ENCODE data around the gene ZNF397. TPM values are rescaled to one million over a fixed set of nuclear protein-coding genes. Genes with fewer than 3 reads are reported as not detected.
A peak's percentile ranks its signal among the peaks of the same experiment; 100 is the strongest.

Gene ZNF397
- total RNA-seq, 2 experiments from 2014 or later: 14.4 to 16.1 TPM

DNA sequence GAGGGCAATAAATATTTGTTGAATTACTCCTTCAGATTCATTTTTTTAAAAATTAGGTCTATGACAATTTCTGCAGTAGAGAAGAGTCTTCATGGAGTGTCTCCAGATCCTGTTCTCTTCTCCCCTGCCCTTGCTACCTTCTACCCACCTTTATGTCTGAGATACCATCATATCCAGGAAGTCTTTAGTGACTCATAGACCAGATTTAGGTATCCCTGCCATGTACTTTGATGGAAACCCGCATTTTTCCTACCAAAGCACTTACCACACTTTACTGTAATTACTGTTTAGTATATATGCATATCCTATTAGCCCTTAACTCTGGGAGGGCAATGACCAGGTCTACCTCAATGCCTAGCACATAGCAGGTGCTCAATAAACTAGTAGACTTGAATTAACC lies 11.6 kb downstream of the ZNF397 start:
- no peaks in the 10 kb centered on the region for H3K4me1 Mint-ChIP-seq
- no peaks in the 10 kb centered on the region for H3K27me3 Mint-ChIP-seq
- no peak for DNase-seq
- H3K4me3 Mint-ChIP-seq: no peak overlapping the region
- H3K9me3 Mint-ChIP-seq: peaks cover 53% of the 10 kb centered on the region
- H3K36me3 Mint-ChIP-seq (ENCODE audit: low read depth): peaks cover 61% of the 10 kb centered on the region
- H3K27ac Mint-ChIP-seq: no peak overlapping the region
- POLR2A ChIA-PET: no interaction called here
- CTCF ChIA-PET: no interaction called here

GRCh38 chr18:35253655-35254287 lies 12.9 kb downstream of the ZNF397 start:
- POLR2A ChIA-PET: interaction anchor here (1.5 kb wide), 1 partner anchor 36 kb away, joined by 4 read pairs; the partner anchor contains the start of gene ZSCAN30
- Mint-ChIP-seq H3K4me1 (no peaks in the 10 kb centered on the region), H3K36me3 (ENCODE audit: low read depth) (peaks cover 56% of the 10 kb centered on the region), H3K27me3 (no peaks in the 10 kb centered on the region), H3K27ac (no peak overlapping the region), H3K9me3 (peaks cover 48% of the 10 kb centered on the region), H3K4me3 (no peak overlapping the region)
- CTCF ChIA-PET: no interaction called here
- no peak for DNase-seq

DNA sequence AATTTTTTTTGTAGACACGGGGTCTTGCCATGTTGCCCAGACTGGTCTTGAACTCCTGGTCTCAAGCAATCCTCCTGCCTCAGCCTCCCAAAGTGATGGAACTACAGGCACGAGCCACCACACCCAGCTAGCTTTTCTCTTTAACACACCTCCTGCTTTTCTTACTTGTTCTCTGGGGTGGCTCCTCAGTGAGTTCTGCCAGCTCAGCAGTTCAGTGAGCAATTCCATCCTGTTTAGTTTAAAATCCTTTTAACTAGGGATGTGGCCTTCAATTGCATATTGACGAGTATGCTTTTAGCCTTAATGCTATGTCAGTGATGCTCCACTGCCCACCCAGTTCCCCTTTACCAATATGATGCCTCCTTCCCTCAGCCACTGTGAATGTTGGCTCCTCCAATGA lies 16.1 kb downstream of the ZNF397 start:
- H3K36me3 Mint-ChIP-seq (ENCODE audit: low read depth): peaks cover 53% of the 10 kb centered on the region
- ChIA-PET POLR2A (no interaction called here), CTCF (no interaction called here)
- H3K4me1 Mint-ChIP-seq: no peaks in the 10 kb centered on the region
- no peaks in the 10 kb centered on the region for H3K27me3 Mint-ChIP-seq
- H3K9me3 Mint-ChIP-seq: peaks cover 32% of the 10 kb centered on the region
- H3K4me3 Mint-ChIP-seq: no peak overlapping the region
- no peak for DNase-seq
- no peak overlapping the region for H3K27ac Mint-ChIP-seq

GRCh38 chr18:35264409-35264808 lies 23.6 kb downstream of the ZNF397 start:
- peaks cover 65% of the 10 kb centered on the region for H3K36me3 Mint-ChIP-seq (ENCODE audit: low read depth)
- CTCF ChIA-PET: no interaction called here
- POLR2A ChIA-PET: interaction anchor here (1.3 kb wide), 1 partner anchor 25 kb away, joined by 3 read pairs; the partner anchor contains the start of gene ZSCAN30
- DNase-seq: no peak
- H3K4me1 Mint-ChIP-seq: peaks cover 21% of the 10 kb centered on the region
- H3K27me3 Mint-ChIP-seq: no peaks in the 10 kb centered on the region
- H3K4me3 Mint-ChIP-seq: no peak overlapping the region
- no peak overlapping the region for H3K27ac Mint-ChIP-seq
- H3K9me3 Mint-ChIP-seq: peaks cover 23% of the 10 kb centered on the region

DNA sequence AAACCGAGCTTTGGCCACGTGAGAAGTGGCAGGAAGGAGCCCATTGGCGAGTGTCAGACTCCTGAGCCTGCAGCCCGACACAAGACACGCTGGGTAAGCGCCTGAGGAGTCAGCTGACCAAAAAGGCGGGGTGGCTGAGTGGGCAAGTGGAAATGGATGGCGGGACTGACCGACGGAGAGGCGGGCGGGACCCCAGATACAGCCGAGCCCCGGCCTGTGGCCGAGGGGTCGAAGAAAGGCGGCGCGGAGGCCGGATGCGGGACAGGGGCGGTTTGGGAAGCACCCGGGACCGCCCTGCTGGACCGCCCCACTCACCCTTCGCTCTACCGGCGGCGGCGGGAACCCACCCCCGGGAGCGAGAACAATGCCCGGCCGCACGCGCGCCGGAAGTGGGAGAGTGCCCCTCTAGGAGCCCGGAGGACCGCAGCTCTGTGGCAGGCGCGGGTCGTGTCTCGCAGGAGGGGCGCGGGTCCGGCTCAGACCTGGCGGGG lies 26.4 kb downstream of the ZNF397 start:
- peaks cover 21% of the 10 kb centered on the region for H3K4me1 Mint-ChIP-seq
- peak overlapping the region; percentile 76 for H3K4me3 Mint-ChIP-seq
- CTCF ChIA-PET: no interaction called here
- H3K9me3 Mint-ChIP-seq: peaks cover 23% of the 10 kb centered on the region
- H3K27ac Mint-ChIP-seq: peak overlapping the region; percentile 66
- DNase-seq: peak; percentile 49
- no peaks in the 10 kb centered on the region for H3K27me3 Mint-ChIP-seq
- POLR2A ChIA-PET: interaction anchor here (0.8 to 3.2 kb wide), 4 partner anchors 21 to 78 kb away, joined by 3 to 27 read pairs (median 4); partner anchors contain the start of gene ZSCAN30
- peaks cover 47% of the 10 kb centered on the region for H3K36me3 Mint-ChIP-seq (ENCODE audit: low read depth)

GRCh38 chr18:35267809-35268208 lies 27.0 kb downstream of the ZNF397 start:
- Mint-ChIP-seq H3K4me1 (peaks cover 21% of the 10 kb centered on the region), H3K4me3 (peak overlapping the region; percentile 76), H3K9me3 (peaks cover 26% of the 10 kb centered on the region), H3K36me3 (ENCODE audit: low read depth) (peaks cover 44% of the 10 kb centered on the region), H3K27me3 (no peaks in the 10 kb centered on the region), H3K27ac (no peak overlapping the region)
- ChIA-PET CTCF (no interaction called here), POLR2A (interaction anchor here (0.8 to 3.2 kb wide), 4 partner anchors 21 to 77 kb away, joined by 3 to 27 read pairs (median 4); partner anchors contain the start of gene ZSCAN30)
- peak; percentile 18 for DNase-seq

DNA sequence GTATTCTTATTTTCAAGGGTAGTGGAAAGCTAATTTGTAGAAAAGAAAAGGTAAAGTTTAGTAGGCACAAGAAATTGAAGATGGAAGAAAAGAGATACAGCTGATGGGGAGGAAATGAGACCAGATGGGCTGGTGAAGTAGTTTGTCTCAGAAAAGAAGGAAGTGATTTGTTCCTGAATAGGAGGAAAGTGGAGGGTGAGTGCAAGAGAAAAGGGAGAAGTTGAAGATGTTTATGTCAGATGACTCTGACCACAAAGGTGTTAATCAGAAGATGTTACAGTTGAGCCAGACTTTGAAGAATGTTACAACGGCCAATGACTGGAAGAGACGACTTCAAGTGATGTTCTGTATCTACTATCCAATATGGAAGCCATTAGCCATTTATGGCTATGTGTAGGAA lies 28.0 kb downstream of the ZNF397 start:
- ChIA-PET CTCF (interaction anchor here (1.2 kb wide), 1 partner anchor 240 kb away, joined by 4 read pairs; no protein-coding TSS in a partner anchor), POLR2A (interaction anchor here (1.5 to 3.2 kb wide), 2 partner anchors 20 to 27 kb away, joined by 3 to 27 read pairs; partner anchors contain the start of genes ZNF397 and ZSCAN30)
- Mint-ChIP-seq H3K27me3 (no peaks in the 10 kb centered on the region), H3K36me3 (ENCODE audit: low read depth) (peaks cover 43% of the 10 kb centered on the region), H3K4me1 (peaks cover 21% of the 10 kb centered on the region), H3K27ac (no peak overlapping the region), H3K4me3 (no peak overlapping the region), H3K9me3 (peaks cover 34% of the 10 kb centered on the region)
- DNase-seq: no peak

DNA sequence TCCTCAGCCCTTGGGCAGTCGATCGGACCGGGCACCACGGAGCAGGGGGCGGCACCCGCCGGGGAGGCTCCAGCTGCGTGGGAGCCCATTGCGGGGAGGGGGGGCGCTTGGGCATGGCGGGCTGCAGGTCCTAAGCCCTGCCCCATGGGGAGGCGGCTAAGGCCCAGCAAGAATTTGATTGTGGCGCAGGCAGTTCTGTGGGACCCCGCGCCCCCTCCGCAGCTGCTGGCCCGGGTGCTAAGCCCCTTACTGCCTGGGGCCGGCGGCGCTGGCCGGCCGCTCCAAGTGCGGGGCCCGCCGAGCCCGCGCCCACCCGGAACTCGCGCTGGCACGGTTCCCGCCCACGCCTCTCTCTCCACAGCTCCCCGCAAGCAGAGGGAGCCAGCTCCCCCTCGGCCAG lies 30.8 kb downstream of the ZNF397 start:
- Mint-ChIP-seq H3K4me3 (no peak overlapping the region), H3K4me1 (peaks cover 17% of the 10 kb centered on the region), H3K9me3 (peaks cover 39% of the 10 kb centered on the region), H3K36me3 (ENCODE audit: low read depth) (peaks cover 35% of the 10 kb centered on the region), H3K27ac (no peak overlapping the region), H3K27me3 (no peaks in the 10 kb centered on the region)
- DNase-seq: no peak
- ChIA-PET POLR2A (interaction anchor here (1.0 kb wide), 1 partner anchor 31 kb away, joined by 3 read pairs; the partner anchor contains the start of gene ZNF397), CTCF (no interaction called here)

- H3K36me3 Mint-ChIP-seq (ENCODE audit: low read depth): peaks cover 36% of the 10 kb centered on the region
- H3K4me3 Mint-ChIP-seq: no peak overlapping the region
- H3K4me1 Mint-ChIP-seq: peaks cover 12% of the 10 kb centered on the region
- ChIA-PET POLR2A (no interaction called here), CTCF (no interaction called here)
- H3K27ac Mint-ChIP-seq: no peak overlapping the region
- H3K9me3 Mint-ChIP-seq: peaks cover 47% of the 10 kb centered on the region
- H3K27me3 Mint-ChIP-seq: no peaks in the 10 kb centered on the region
- DNase-seq: no peak
These were observed 35.4 kb downstream of the ZNF397 start for GRCh38 chr18:35276267-35276666.

- Mint-ChIP-seq H3K4me3 (no peak overlapping the region), H3K4me1 (peaks cover 17% of the 10 kb centered on the region), H3K9me3 (peaks cover 56% of the 10 kb centered on the region), H3K27ac (no peak overlapping the region), H3K36me3 (ENCODE audit: low read depth) (peaks cover 45% of the 10 kb centered on the region), H3K27me3 (no peaks in the 10 kb centered on the region)
- ChIA-PET CTCF (no interaction called here), POLR2A (interaction anchor here (1.0 kb wide), 1 partner anchor 12 kb away, joined by 3 read pairs; the partner anchor contains the start of gene ZSCAN30)
- no peak for DNase-seq
These were observed 36.8 kb downstream of the ZNF397 start for GRCh38 chr18:35277633-35278032.

DNA sequence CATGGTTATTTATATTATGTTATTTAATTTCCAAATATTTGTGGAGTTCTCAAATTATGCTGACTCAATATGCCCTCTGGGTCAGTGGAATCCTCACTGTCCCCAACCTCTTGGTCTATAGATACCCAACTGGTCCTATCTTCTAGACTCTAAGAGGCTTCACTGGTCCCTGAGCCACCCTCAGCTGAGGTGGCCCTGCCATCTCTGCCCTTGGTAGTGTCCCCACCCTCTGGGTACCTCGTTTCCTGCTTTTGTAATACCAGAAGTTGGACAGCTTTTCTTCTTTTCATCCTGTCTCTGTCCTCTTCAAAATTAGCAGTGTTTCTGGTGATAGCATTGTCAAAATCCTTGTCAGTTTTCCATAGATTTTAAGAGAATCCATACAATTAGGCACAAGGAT lies 37.3 kb downstream of the ZNF397 start:
- DNase-seq: no peak
- Mint-ChIP-seq H3K27me3 (no peaks in the 10 kb centered on the region), H3K4me1 (peaks cover 18% of the 10 kb centered on the region), H3K27ac (no peak overlapping the region), H3K9me3 (peaks cover 56% of the 10 kb centered on the region), H3K4me3 (no peak overlapping the region), H3K36me3 (ENCODE audit: low read depth) (peaks cover 46% of the 10 kb centered on the region)
- ChIA-PET POLR2A (interaction anchor here (1.0 kb wide), 1 partner anchor 12 kb away, joined by 3 read pairs; the partner anchor contains the start of gene ZSCAN30), CTCF (no interaction called here)

GRCh38 chr18:35278969-35279368 lies 38.1 kb downstream of the ZNF397 start:
- ChIA-PET CTCF (no interaction called here), POLR2A (no interaction called here)
- H3K27ac Mint-ChIP-seq: no peak overlapping the region
- no peak overlapping the region for H3K4me3 Mint-ChIP-seq
- H3K4me1 Mint-ChIP-seq: peaks cover 18% of the 10 kb centered on the region
- H3K36me3 Mint-ChIP-seq (ENCODE audit: low read depth): peaks cover 48% of the 10 kb centered on the region
- no peak for DNase-seq
- H3K9me3 Mint-ChIP-seq: peaks cover 52% of the 10 kb centered on the region
- H3K27me3 Mint-ChIP-seq: no peaks in the 10 kb centered on the region

GRCh38 chr18:35282353-35282752 lies 41.5 kb downstream of the ZNF397 start:
- ChIA-PET POLR2A (no interaction called here), CTCF (no interaction called here)
- peaks cover 48% of the 10 kb centered on the region for H3K9me3 Mint-ChIP-seq
- H3K36me3 Mint-ChIP-seq (ENCODE audit: low read depth): peaks cover 63% of the 10 kb centered on the region
- H3K4me3 Mint-ChIP-seq: no peak overlapping the region
- H3K27me3 Mint-ChIP-seq: no peaks in the 10 kb centered on the region
- no peak overlapping the region for H3K27ac Mint-ChIP-seq
- DNase-seq: no peak
- H3K4me1 Mint-ChIP-seq: peaks cover 22% of the 10 kb centered on the region

Measured in activated CD4-positive, alpha-beta memory T cell treated with anti-CD3 and anti-CD28 coated beads, Interleukin-2, amount 10 ng/mL, durations not matched to agents 7 days and 5 days (primary cell).